Mesendoderm (in vitro differentiated cells): ENCODE data around the gene ZP1.

ENCODE experiments used
- DNase-seq: peaks from one replicate; pipeline ENCODE4 v3.0.0; 2013
- H2AK5ac ChIP-seq: 2 replicates; pipeline ENCODE4 v1.6.1; 2013; ENCODE audit warnings: low read length, inconsistent platforms
- H2BK120ac ChIP-seq: 2 replicates; pipeline ENCODE4 v1.6.1; 2013; ENCODE audit warnings: low read depth, mild to moderate bottlenecking, low read length, moderate library complexity, mixed read lengths
- H2BK15ac ChIP-seq: replicated peaks from 2 replicates; pipeline ENCODE4 v1.6.1; 2013; ENCODE audit warnings: low read depth, mild to moderate bottlenecking, moderate library complexity
- H2BK5ac ChIP-seq: 2 replicates; pipeline ENCODE4 v1.6.1; 2013; ENCODE audit warnings: low read length, inconsistent platforms
- H3K18ac ChIP-seq: 2 replicates; pipeline ENCODE4 v1.6.1; 2013; ENCODE audit warnings: mild to moderate bottlenecking, low read length, mixed read lengths
- H3K23ac ChIP-seq: one replicate; pipeline ENCODE4 v1.6.1; 2013; ENCODE audit warnings: low read length
- H3K27ac ChIP-seq: 2 replicates; pipeline ENCODE4 v1.5.1; 2013; ENCODE audit warnings: low read depth, mild to moderate bottlenecking, inconsistent platforms, low read length, moderate library complexity
- H3K27me3 ChIP-seq: 2 replicates; pipeline ENCODE4 v1.6.1; 2013; ENCODE audit warnings: low read length, control low read depth, mild to moderate bottlenecking, inconsistent platforms; ENCODE audit not compliant: insufficient read depth, poor library complexity
- H3K36me3 ChIP-seq: 2 replicates; pipeline ENCODE4 v1.6.1; 2013; ENCODE audit warnings: low read length, inconsistent platforms; ENCODE audit not compliant: control insufficient read depth, insufficient read depth
- H3K4ac ChIP-seq: one replicate; pipeline ENCODE4 v1.6.1; 2013; ENCODE audit warnings: low read depth, mild to moderate bottlenecking, low read length, moderate library complexity
- H3K4me1 ChIP-seq: 2 replicates; pipeline ENCODE4 v1.6.1; 2013; ENCODE audit warnings: low read depth, low read length, inconsistent platforms; ENCODE audit not compliant: control insufficient read depth
- H3K4me2 ChIP-seq: 2 replicates; pipeline ENCODE4 v1.6.1; 2013; ENCODE audit warnings: low read length
- H3K4me3 ChIP-seq: 2 replicates; pipeline ENCODE4 v1.5.1; 2013; ENCODE audit warnings: mild to moderate bottlenecking, low read length
- H3K56ac ChIP-seq: one replicate; pipeline ENCODE4 v1.6.1; 2013; ENCODE audit warnings: low read length
- H3K79me1 ChIP-seq: 2 replicates; pipeline ENCODE4 v1.6.1; 2013; ENCODE audit warnings: low read length, inconsistent platforms
- H3K79me2 ChIP-seq: 2 replicates; pipeline ENCODE4 v1.6.1; 2013; ENCODE audit warnings: mild to moderate bottlenecking, low read length; ENCODE audit not compliant: control insufficient read depth, insufficient read depth
- H3K9ac ChIP-seq: 2 replicates; pipeline ENCODE4 v1.6.1; 2013; ENCODE audit warnings: low read length, inconsistent platforms
- H4K5ac ChIP-seq: one replicate; pipeline ENCODE4 v1.6.1; 2013; ENCODE audit warnings: low read length
- H4K8ac ChIP-seq: one replicate; pipeline ENCODE4 v1.6.1; 2013; ENCODE audit warnings: low read depth, mild to moderate bottlenecking, control low read depth, low read length, moderate library complexity
- WGBS: extraction: QIAGEN DNeasy Blood & Tissue Kit; methylation state at CpG from one replicate; pipeline ENCODE4 v1.1.7; 2013; ENCODE audit warnings: low lambda C conversion rate, missing lambda C conversion rate; ENCODE audit not compliant: insufficient coverage; ENCODE audit errors: extremely low coverage; 5-methylcytosine and 5-hydroxymethylcytosine counted together

Gene ZP1

GRCh38 chr11:60852982-60853950, 14.1 kb upstream of the ZP1 start:
- DNase-seq = no peak
- Histone ChIP-seq H3K27me3 (no peaks in the 10 kb centered on the region), H3K4me2 (no peak overlapping the region), H3K79me2 (no peaks in the 10 kb centered on the region), H2BK15ac (no peak overlapping the region), H2BK5ac (no peak overlapping the region), H2BK120ac (no peak overlapping the region), H4K5ac (no peak overlapping the region), H3K23ac (no peak overlapping the region), H3K4me3 (no peak overlapping the region), H3K36me3 (peaks cover 8% of the 10 kb centered on the region), H4K8ac (no peak overlapping the region), H3K79me1 (no peaks in the 10 kb centered on the region), H3K4ac (no peak overlapping the region), H3K4me1 (no peaks in the 10 kb centered on the region), H3K9ac (no peak overlapping the region), H3K27ac (no peak overlapping the region), H3K18ac (no peak overlapping the region), H3K56ac (no peak overlapping the region), H2AK5ac (no peak overlapping the region)
- WGBS = no CpG with 5 or more reads among the region's 68 CpGs

GRCh38 chr11:60854140-60854846, 13.0 kb upstream of the ZP1 start:
- H3K27me3 ChIP-seq = no peaks in the 10 kb centered on the region
- H3K79me2 ChIP-seq = no peaks in the 10 kb centered on the region
- H3K23ac ChIP-seq = no peak overlapping the region
- H3K9ac ChIP-seq = no peak overlapping the region
- DNase-seq = no peak
- H3K56ac ChIP-seq = no peak overlapping the region
- H3K79me1 ChIP-seq = no peaks in the 10 kb centered on the region
- no peaks in the 10 kb centered on the region for H3K4me1 ChIP-seq
- H3K18ac ChIP-seq = no peak overlapping the region
- H2AK5ac ChIP-seq = no peak overlapping the region
- H4K8ac ChIP-seq = no peak overlapping the region
- no peak overlapping the region for H3K27ac ChIP-seq
- H3K4ac ChIP-seq = no peak overlapping the region
- H2BK120ac ChIP-seq = no peak overlapping the region
- no peak overlapping the region for H3K4me3 ChIP-seq
- H2BK5ac ChIP-seq = no peak overlapping the region
- no peak overlapping the region for H3K4me2 ChIP-seq
- H4K5ac ChIP-seq = no peak overlapping the region
- peaks cover 6% of the 10 kb centered on the region for H3K36me3 ChIP-seq
- H2BK15ac ChIP-seq = no peak overlapping the region
- no CpG with 5 or more reads among the region's 8 CpGs for WGBS

GRCh38 chr11:60854847-60855725, 12.3 kb upstream of the ZP1 start:
- Histone ChIP-seq H2AK5ac (no peak overlapping the region), H2BK15ac (no peak overlapping the region), H3K9ac (no peak overlapping the region), H3K79me1 (no peaks in the 10 kb centered on the region), H3K18ac (no peak overlapping the region), H4K5ac (no peak overlapping the region), H3K27me3 (no peaks in the 10 kb centered on the region), H3K4me3 (no peak overlapping the region), H2BK5ac (no peak overlapping the region), H2BK120ac (no peak overlapping the region), H3K27ac (no peak overlapping the region), H3K4ac (no peak overlapping the region), H3K36me3 (peaks cover 6% of the 10 kb centered on the region), H3K23ac (no peak overlapping the region), H3K56ac (no peak overlapping the region), H4K8ac (no peak overlapping the region), H3K79me2 (no peaks in the 10 kb centered on the region), H3K4me1 (no peaks in the 10 kb centered on the region), H3K4me2 (no peak overlapping the region)
- WGBS = no CpG with 5 or more reads among the region's 8 CpGs
- DNase-seq = no peak

- H3K18ac ChIP-seq = no peak within 1 kb of the TSS
- no CpG with 5 or more reads among the region's 14 CpGs for WGBS
- H2AK5ac ChIP-seq = no peak within 1 kb of the TSS
- no peaks in the 10 kb centered on the region for H3K79me2 ChIP-seq
- H3K27me3 ChIP-seq = no peaks in the 10 kb centered on the region
- H2BK120ac ChIP-seq = no peak within 1 kb of the TSS
- H3K4me1 ChIP-seq = no peaks in the 10 kb centered on the region
- no peak within 1 kb of the TSS for H3K4ac ChIP-seq
- H4K8ac ChIP-seq = no peak within 1 kb of the TSS
- H2BK5ac ChIP-seq = no peak within 1 kb of the TSS
- H3K56ac ChIP-seq = no peak within 1 kb of the TSS
- peaks cover 3% of the 10 kb centered on the region for H3K36me3 ChIP-seq
- H3K4me2 ChIP-seq = no peak within 1 kb of the TSS
- no peak within 1 kb of the TSS for H3K23ac ChIP-seq
- no peak within 1 kb of the TSS for H4K5ac ChIP-seq
- H3K4me3 ChIP-seq = no peak within 1 kb of the TSS
- H2BK15ac ChIP-seq = no peak within 1 kb of the TSS
- H3K9ac ChIP-seq = no peak within 1 kb of the TSS
- no peaks in the 10 kb centered on the region for H3K79me1 ChIP-seq
- no peak within 1 kb of the TSS for H3K27ac ChIP-seq
- DNase-seq = no peak
These were observed 11.4 kb upstream of the ZP1 start, which contains the start of gene PTGDR2 for GRCh38 chr11:60855726-60856633. TSS of gene PTGDR2 (minus strand) at chr11:60855950. CDS start at chr11:60853722, 2,228 bp downstream.
